RWPE2 (cell line): Measurements from ENCODE around the gene ISG20L2.

Experiments used
- ATAC-seq: fragments of 200-7000 bp; cut with Tn5 transposase; 3 replicates; pipeline ENCODE4 v1.9.1; 2021; ENCODE audit warnings: low read depth
- DNase-seq: peaks from one replicate; pipeline ENCODE4 v3.0.0-alpha.2; 2020; ENCODE audit warnings: low spot score
- H3K27ac ChIP-seq: fragments of 450-650 bp; 2 replicates; pipeline ENCODE4 v1.5.1; 2017; ENCODE audit warnings: mild to moderate bottlenecking; ENCODE audit not compliant: poor library complexity, severe bottlenecking
- H3K27me3 ChIP-seq: fragments of 250-450 bp; sonication (Bioruptor Pico); 2 replicates; pipeline ENCODE4 v1.5.1; 2021; ENCODE audit warnings: mild to moderate bottlenecking, moderate library complexity; ENCODE audit not compliant: insufficient read depth, poor library complexity, severe bottlenecking
- H3K36me3 ChIP-seq: fragments of 250-450 bp; sonication (Bioruptor Pico); 2 replicates; pipeline ENCODE4 v1.5.1; 2020; ENCODE audit warnings: low read depth, mild to moderate bottlenecking, moderate library complexity
- H3K4me1 ChIP-seq: fragments of 250-450 bp; sonication (Bioruptor Pico); 2 replicates; pipeline ENCODE4 v1.5.1; 2021; ENCODE audit warnings: mild to moderate bottlenecking, moderate library complexity; ENCODE audit not compliant: insufficient read depth, poor library complexity, severe bottlenecking
- H3K4me3 ChIP-seq: fragments of 250-450 bp; sonication (Bioruptor Pico); 2 replicates; pipeline ENCODE4 v1.5.1; 2021; ENCODE audit warnings: mild to moderate bottlenecking, moderate library complexity; ENCODE audit not compliant: severe bottlenecking
- H3K9me3 ChIP-seq: fragments of 250-450 bp; sonication (Bioruptor Pico); 2 replicates; pipeline ENCODE4 v1.5.1; 2021; ENCODE audit warnings: mild to moderate bottlenecking, moderate library complexity; ENCODE audit not compliant: severe bottlenecking
- TF ChIP-seq, protein P1 (sequence below): fragments of 450-650 bp; IDR thresholded peaks from one replicate; pipeline ENCODE4 v1.5.1; 2017; ENCODE audit warnings: mild to moderate bottlenecking, moderate library complexity; ENCODE audit not compliant: poor library complexity, severe bottlenecking

ISG20L2 gene

DNA sequence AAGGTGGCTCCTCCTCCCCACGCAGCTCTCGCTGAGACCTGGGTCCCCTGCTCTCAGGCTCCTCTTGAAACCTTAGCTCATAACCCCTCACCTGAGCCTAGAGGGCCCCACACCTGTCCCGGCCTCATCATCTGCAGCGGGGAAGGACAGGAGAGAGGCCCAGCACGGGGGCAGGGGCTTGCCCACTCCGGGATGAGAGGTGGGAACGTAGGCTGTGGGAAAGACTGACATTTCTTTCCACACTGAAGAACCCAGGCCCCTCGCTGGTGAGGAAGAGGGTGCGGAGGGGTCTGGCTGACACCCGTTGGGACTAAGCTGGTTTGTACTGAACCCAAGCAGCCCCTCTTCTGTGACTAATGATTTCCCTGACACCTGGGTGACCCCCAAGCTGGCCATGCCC lies 37.4 kb downstream of the ISG20L2 start:
- H3K27ac ChIP-seq: peak overlapping the region; percentile 31
- DNase-seq (peak; percentile 30), ATAC-seq (no peak)
- no peaks in the 10 kb centered on the region for H3K36me3 ChIP-seq
- peaks cover 51% of the 10 kb centered on the region for H3K4me1 ChIP-seq
- no peaks in the 10 kb centered on the region for H3K27me3 ChIP-seq
- TF ChIP-seq, protein P1, sequence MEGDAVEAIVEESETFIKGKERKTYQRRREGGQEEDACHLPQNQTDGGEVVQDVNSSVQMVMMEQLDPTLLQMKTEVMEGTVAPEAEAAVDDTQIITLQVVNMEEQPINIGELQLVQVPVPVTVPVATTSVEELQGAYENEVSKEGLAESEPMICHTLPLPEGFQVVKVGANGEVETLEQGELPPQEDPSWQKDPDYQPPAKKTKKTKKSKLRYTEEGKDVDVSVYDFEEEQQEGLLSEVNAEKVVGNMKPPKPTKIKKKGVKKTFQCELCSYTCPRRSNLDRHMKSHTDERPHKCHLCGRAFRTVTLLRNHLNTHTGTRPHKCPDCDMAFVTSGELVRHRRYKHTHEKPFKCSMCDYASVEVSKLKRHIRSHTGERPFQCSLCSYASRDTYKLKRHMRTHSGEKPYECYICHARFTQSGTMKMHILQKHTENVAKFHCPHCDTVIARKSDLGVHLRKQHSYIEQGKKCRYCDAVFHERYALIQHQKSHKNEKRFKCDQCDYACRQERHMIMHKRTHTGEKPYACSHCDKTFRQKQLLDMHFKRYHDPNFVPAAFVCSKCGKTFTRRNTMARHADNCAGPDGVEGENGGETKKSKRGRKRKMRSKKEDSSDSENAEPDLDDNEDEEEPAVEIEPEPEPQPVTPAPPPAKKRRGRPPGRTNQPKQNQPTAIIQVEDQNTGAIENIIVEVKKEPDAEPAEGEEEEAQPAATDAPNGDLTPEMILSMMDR: no peak
- H3K9me3 ChIP-seq: no peaks in the 10 kb centered on the region
- no peak overlapping the region for H3K4me3 ChIP-seq

DNA sequence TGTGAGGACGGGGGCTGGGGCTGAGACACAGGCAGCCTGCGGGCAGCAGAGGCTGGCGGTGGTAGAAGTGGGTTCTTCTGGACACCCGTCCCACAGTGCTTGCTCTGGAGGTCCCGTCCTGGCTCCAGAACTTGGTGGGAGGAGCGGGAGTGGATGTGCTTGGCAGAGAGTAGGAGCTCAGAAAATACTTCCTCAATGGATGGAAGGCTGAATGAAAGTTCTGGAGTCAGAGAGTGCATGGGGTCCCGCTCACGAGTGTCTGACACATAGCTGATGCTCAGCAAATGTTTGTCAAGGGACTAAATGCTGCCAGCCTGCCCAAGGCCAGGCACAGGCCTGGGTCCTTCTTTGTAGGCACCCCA lies 37.9 kb downstream of the ISG20L2 start:
- Histone ChIP-seq H3K27ac (peak overlapping the region; percentile 31), H3K9me3 (no peaks in the 10 kb centered on the region), H3K4me3 (no peak overlapping the region), H3K27me3 (no peaks in the 10 kb centered on the region), H3K36me3 (no peaks in the 10 kb centered on the region), H3K4me1 (peaks cover 55% of the 10 kb centered on the region)
- ATAC-seq: no peak
- TF ChIP-seq, protein P1: no peak
- DNase-seq: no peak

DNA sequence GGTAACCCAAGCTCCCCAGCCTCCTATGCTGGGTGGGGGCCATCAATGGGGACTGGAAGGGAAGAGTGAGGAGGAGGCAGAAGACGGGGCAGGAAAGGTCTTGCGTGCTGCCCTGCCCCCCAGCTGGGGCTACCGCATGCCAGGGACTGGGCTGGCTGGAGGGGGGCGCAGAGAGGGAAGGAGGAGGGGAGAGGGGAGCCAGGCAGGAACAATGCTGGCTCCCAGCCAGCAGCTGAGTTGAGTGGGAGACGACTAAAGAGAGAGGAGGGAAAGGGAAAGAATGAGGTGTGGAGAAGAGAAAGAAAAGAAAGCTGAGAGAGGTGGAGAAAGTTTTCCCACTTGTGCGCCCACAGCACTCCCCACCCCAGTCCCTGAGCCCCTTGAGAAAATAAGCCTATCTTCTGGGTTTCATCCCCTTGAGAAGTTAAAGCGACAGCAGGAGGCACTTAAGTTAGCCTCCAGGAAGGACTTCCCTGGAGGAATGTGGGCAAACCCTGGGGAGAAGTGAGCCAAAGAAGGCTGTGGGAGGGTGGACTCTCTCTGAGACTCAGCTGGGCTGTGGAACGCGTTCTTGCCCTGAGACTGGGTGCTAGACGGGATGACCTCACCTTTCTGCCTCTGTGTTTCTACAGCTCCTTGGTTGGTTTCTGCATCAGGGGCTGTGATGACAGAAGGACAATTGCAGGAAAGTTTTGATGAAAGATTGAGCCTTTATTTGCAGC lies 38.5 kb downstream of the ISG20L2 start:
- Histone ChIP-seq H3K4me3 (no peak overlapping the region), H3K4me1 (peaks cover 55% of the 10 kb centered on the region), H3K9me3 (no peaks in the 10 kb centered on the region), H3K27me3 (no peaks in the 10 kb centered on the region), H3K27ac (no peak overlapping the region), H3K36me3 (no peaks in the 10 kb centered on the region)
- ATAC-seq (no peak), DNase-seq (no peak)
- TF ChIP-seq, protein P1: no peak

DNA sequence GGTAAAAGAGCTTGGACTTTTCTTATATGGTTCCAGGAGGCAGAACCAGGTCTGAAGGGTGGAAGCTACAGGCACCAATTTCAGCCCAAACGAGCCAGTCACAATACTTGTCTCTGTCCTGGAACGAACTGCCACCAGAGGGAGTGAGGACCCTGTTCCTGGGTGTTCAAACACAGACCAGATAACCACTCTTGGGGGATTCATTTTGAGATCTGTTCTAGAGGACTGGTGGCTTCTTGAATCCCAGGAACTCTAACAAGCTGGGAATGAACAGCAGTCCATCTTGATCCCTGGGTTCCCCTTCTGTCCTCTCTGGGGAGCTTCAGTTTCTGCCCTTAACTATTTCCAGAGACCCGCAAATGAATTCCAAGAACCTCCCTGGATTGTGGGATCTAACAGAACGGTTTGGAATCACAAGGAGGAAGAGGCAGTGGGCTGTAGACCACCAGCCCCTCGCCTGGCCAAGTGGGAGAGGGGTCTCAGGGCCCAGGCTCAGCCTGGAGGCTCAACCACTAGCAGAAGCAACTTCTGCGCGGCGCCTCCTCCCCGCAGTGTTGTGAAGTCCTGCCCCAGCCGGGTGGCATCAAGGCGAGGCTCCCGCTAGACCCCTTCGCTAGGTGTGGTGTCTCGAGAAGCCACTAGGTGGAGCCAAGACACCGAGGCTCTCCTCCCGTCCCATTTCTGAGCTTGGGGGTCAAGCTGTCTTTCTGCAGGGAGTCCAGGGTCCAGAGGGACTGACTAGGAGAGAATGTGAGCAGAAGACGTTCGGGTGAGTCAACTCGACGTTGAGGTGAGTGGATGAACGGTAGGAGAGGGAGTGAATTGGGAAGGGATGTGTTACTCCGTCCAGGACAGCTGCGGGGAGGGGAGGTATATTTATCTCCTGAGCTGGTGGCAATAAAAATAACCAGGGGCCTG lies 39.3 kb downstream of the ISG20L2 start:
- H3K4me3 ChIP-seq: no peak overlapping the region
- H3K9me3 ChIP-seq: no peaks in the 10 kb centered on the region
- TF ChIP-seq, protein P1: peak; percentile 95
- no peaks in the 10 kb centered on the region for H3K27me3 ChIP-seq
- H3K36me3 ChIP-seq: no peaks in the 10 kb centered on the region
- H3K4me1 ChIP-seq: peaks cover 59% of the 10 kb centered on the region
- DNase-seq (no peak), ATAC-seq (peak; percentile 70)
- H3K27ac ChIP-seq: no peak overlapping the region
